ENCODE data around the gene UGT1A6. TPM values are rescaled to one million over a fixed set of nuclear protein-coding genes. Genes with fewer than 3 reads are reported as not detected.

Gene UGT1A6
- total RNA-seq, 1 donor from 2014 or later = 0.13 TPM

DNA sequence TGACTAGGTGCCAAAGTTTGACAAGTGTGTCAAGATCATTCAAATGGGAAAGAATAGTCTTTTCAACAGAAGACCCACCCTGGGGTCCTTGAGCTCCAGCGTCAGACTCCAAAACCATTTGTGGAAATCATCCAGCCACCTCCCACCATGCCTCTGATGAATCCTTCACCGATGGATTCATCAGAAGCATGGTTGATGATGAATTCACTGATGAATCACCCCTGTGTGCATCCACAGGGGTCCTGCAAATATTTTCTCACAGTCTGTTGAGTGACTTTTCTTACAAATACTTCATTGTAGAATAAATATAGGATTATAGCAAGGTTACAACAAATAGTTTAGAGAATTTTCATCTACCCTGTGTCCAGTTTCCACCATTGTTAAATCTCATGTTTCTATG, 16.6 kb upstream of the UGT1A6 start:
- Histone ChIP-seq H3K4me3 (ENCODE audit: low read depth, low read length) (no peak overlapping the region), H3K27me3 (ENCODE audit: control insufficient read depth, insufficient read depth, low read length) (no peaks in the 10 kb centered on the region), H3K36me3 (ENCODE audit: control insufficient read depth, insufficient read depth, low read length) (no peaks in the 10 kb centered on the region)
- TF ChIP-seq, protein P1, sequence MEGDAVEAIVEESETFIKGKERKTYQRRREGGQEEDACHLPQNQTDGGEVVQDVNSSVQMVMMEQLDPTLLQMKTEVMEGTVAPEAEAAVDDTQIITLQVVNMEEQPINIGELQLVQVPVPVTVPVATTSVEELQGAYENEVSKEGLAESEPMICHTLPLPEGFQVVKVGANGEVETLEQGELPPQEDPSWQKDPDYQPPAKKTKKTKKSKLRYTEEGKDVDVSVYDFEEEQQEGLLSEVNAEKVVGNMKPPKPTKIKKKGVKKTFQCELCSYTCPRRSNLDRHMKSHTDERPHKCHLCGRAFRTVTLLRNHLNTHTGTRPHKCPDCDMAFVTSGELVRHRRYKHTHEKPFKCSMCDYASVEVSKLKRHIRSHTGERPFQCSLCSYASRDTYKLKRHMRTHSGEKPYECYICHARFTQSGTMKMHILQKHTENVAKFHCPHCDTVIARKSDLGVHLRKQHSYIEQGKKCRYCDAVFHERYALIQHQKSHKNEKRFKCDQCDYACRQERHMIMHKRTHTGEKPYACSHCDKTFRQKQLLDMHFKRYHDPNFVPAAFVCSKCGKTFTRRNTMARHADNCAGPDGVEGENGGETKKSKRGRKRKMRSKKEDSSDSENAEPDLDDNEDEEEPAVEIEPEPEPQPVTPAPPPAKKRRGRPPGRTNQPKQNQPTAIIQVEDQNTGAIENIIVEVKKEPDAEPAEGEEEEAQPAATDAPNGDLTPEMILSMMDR (IDR thresholded peaks at IDR 0.05; ENCODE audit: insufficient read depth, low read length, poor library complexity, severe bottlenecking) = no peak
- DNase-seq (ENCODE audit: low read depth) = no peak

DNA sequence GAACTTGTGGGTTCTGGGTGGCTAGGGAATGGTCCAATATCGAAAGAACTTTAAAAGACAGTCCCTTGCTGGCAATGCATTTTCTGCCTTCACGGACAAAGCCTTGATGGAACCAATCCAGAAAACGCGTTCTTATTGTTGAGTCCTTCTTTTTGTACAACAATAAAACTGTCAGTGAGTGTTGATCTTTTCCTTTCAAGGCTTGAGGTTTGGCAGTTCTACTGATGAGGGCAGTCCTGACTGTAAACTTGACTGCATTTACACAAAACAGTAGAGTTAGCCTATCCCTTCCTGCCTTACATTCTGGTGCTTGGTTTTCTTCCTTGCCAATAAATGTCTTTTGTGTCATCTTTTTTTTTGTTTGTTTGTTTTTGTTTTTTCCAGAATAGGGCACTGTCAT, 13.5 kb upstream of the UGT1A6 start:
- TF ChIP-seq, protein P1 (IDR thresholded peaks at IDR 0.05; ENCODE audit: insufficient read depth, low read length, poor library complexity, severe bottlenecking) = no peak
- Histone ChIP-seq H3K4me3 (ENCODE audit: low read depth, low read length) (no peak overlapping the region), H3K27me3 (ENCODE audit: control insufficient read depth, insufficient read depth, low read length) (no peaks in the 10 kb centered on the region), H3K36me3 (ENCODE audit: control insufficient read depth, insufficient read depth, low read length) (no peaks in the 10 kb centered on the region)
- DNase-seq (ENCODE audit: low read depth) = no peak

DNA sequence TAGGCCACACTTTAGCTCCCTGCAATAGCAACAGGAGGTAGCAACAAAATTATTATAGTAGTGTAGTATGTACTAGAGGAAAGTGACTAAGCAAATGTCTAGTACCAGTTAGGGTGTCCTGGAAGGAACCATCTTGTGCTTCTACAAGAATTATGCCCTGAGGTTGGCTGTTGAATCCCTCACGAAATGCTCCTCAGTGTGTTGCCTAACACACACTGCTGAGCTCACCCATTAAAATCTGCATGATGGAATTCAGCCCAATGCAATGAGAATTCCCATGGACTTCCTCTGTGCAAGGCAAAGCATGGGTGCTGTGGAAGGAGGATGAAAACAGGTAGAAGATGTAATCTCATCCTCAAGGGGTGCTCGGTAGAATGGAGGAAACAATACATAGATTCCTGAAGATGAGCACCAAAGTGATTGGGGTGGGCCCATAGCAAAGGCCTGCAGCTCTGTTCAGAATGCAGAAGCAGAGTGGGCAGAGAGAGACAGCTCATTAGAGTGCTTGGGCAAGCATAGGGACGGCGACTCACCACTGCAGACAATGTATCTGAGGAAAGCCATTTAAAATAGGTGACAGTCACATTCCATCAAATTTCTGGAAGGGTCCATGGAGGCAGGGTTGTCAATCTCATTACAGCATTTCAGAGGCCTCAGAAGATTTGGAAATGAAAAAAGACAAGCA, 12.2 kb upstream of the UGT1A6 start:
- TF ChIP-seq, protein P1 (IDR thresholded peaks at IDR 0.05; ENCODE audit: insufficient read depth, low read length, poor library complexity, severe bottlenecking) = no peak
- H3K4me3 ChIP-seq (ENCODE audit: low read depth, low read length) = no peak overlapping the region
- DNase-seq (ENCODE audit: low read depth) = no peak

DNA sequence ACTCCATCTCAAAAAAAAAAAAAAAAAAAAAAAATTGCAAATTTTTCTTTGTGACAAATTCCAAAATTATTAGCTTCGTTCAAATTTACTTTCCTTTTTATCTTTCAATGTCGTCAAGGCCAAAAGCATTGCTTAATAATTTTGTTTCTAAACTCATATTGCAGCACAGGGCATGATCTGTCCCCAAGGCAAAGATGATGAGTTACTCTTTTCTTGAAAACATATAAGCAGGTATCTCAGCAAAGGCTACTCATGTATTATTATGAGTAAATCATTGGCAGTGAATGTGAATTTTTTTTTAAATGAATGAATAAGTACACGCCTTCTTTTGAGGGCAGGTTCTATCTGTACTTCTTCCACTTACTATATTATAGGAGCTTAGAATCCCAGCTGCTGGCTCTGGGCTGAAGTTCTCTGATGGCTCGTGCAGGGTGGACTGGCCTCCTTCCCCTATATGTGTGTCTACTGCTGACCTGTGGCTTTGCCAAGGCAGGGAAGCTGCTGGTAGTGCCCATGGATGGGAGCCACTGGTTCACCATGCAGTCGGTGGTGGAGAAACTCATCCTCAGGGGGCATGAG, 11.1 kb upstream of the UGT1A6 start, which contains the start of gene UGT1A7:
UGT1A7 (plus strand) TSS at position 381 of the 579 bp plus-strand sequence; CDS start at position 418, 37 bp downstream.
- no peak for DNase-seq (ENCODE audit: low read depth)
- Histone ChIP-seq H3K36me3 (ENCODE audit: control insufficient read depth, insufficient read depth, low read length) (no peaks in the 10 kb centered on the region), H3K4me3 (ENCODE audit: low read depth, low read length) (no peak within 1 kb of the TSS), H3K27me3 (ENCODE audit: control insufficient read depth, insufficient read depth, low read length) (no peaks in the 10 kb centered on the region)
- TF ChIP-seq, protein P1 (IDR thresholded peaks at IDR 0.05; ENCODE audit: insufficient read depth, low read length, poor library complexity, severe bottlenecking) = no peak

More for the DNA sequence above, 12.2 kb upstream of the UGT1A6 start:
- no peaks in the 10 kb centered on the region for H3K27me3 ChIP-seq (ENCODE audit: control insufficient read depth, insufficient read depth, low read length)
- no peaks in the 10 kb centered on the region for H3K36me3 ChIP-seq (ENCODE audit: control insufficient read depth, insufficient read depth, low read length)

DNA sequence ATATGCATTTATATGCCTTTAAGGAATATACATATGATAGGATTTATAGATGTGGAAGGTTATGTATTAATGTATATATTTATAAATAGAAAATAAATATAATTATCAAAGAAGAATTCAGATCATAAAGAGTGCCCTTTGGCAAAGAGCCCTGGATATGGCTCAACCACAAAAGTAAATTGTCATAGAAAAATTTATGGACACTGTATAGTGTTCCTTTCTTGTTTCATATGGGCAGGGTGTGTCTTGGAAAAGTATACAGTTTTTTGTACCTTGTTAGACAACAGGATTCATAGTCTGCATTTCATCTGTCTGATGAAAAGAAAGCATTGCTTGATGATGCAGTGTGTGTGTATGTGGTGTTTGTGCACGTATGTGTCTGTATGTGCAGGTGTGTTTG, 8.1 kb upstream of the UGT1A6 start:
- no peak overlapping the region for H3K4me3 ChIP-seq (ENCODE audit: low read depth, low read length)
- TF ChIP-seq, protein P1 (IDR thresholded peaks at IDR 0.05; ENCODE audit: insufficient read depth, low read length, poor library complexity, severe bottlenecking) = no peak
- H3K36me3 ChIP-seq (ENCODE audit: control insufficient read depth, insufficient read depth, low read length) = no peaks in the 10 kb centered on the region
- DNase-seq (ENCODE audit: low read depth) = no peak
- no peaks in the 10 kb centered on the region for H3K27me3 ChIP-seq (ENCODE audit: control insufficient read depth, insufficient read depth, low read length)
